ENCODE results near the gene ERP27. TPM values are rescaled to one million over a fixed set of nuclear protein-coding genes. Genes with fewer than 3 reads are reported as not detected.

Gene ERP27
- total RNA-seq, 1 donor from 2014 or later, result not detected

DNA sequence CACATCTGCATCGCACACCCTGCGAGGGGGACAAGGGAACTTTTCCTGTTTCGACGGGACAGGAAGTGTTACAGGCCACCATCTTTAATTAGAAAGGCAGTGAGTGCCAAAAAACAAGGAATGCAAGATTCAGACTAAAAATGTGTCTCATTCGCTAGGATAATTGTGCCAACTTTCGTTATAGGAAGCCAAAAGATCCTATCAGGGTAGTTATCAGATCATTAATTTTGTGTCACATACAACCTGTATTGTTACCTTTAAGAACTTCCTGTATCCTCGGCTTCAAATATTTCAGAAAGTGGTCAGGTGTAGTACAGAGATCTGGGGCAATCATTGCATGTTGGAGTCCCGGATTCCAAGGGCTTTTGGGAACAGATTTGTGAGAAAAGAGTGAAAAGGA is 33.5 kb downstream of the ERP27 start:
- H3K4me1 ChIP-seq, result peaks cover 16% of the 10 kb centered on the region
- no peak overlapping the region for H3K4me3 ChIP-seq
- H3K9me3 Mint-ChIP-seq, result no peaks in the 10 kb centered on the region

DNA sequence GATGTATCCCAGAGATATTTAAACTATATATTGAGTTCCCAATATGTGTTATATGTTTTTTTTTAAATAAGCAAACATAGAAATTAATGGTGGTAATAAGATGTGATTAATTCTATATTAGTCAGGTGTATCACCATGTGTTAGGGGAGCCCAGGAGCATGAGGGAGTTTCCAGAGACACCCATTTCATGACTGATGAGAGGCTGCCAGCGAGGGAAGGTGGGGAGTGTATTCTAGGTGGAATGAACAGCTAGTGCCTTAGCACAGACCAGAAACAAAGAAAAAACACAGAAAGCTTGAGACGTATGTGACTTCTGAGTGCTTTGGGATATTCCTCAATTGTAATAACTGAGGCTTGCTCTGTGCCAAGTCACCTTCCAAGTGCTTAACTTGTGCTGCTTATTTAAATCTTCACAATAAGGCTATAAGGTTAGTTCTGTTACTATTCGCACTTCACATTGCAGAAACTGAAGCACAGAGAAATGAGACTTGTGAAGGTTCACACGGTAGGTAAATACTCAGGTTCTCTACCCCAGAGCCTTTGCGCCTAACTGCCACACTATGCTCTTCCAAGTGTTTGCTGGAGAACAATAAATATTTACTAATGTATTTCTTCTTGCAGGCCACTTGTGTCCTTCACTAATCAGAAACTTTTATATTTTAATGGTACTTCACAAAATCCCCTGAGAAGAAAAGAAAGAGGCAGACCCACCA is 34.8 kb downstream of the ERP27 start:
- H2AFZ ChIP-seq (replicated peaks), result no peak overlapping the region
- DNase-seq (ENCODE audit: low spot score), result no peak
- no peaks in the 10 kb centered on the region for H3K79me2 ChIP-seq (ENCODE audit: low read depth)
- no peaks in the 10 kb centered on the region for H3K36me3 Mint-ChIP-seq
- no peak overlapping the region for H3K27ac ChIP-seq
- no peaks in the 10 kb centered on the region for H3K36me3 ChIP-seq
- H3K4me1 ChIP-seq, result peaks cover 16% of the 10 kb centered on the region
- no peaks in the 10 kb centered on the region for H3K9me3 ChIP-seq (ENCODE audit: low read depth)
- no peaks in the 10 kb centered on the region for H3K4me1 Mint-ChIP-seq
- H3F3A ChIP-seq (ENCODE audit: low read depth), result no peaks in the 10 kb centered on the region
- no peak overlapping the region for H3K4me3 ChIP-seq
- H3K9me3 Mint-ChIP-seq, result no peaks in the 10 kb centered on the region
- no peak overlapping the region for H3K9ac ChIP-seq
- H3K27me3 Mint-ChIP-seq (ENCODE audit: insufficient read depth, low read depth), result peaks cover 3% of the 10 kb centered on the region
- TF ChIP-seq, protein P1, sequence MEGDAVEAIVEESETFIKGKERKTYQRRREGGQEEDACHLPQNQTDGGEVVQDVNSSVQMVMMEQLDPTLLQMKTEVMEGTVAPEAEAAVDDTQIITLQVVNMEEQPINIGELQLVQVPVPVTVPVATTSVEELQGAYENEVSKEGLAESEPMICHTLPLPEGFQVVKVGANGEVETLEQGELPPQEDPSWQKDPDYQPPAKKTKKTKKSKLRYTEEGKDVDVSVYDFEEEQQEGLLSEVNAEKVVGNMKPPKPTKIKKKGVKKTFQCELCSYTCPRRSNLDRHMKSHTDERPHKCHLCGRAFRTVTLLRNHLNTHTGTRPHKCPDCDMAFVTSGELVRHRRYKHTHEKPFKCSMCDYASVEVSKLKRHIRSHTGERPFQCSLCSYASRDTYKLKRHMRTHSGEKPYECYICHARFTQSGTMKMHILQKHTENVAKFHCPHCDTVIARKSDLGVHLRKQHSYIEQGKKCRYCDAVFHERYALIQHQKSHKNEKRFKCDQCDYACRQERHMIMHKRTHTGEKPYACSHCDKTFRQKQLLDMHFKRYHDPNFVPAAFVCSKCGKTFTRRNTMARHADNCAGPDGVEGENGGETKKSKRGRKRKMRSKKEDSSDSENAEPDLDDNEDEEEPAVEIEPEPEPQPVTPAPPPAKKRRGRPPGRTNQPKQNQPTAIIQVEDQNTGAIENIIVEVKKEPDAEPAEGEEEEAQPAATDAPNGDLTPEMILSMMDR (IDR thresholded peaks at IDR 0.05), result no peak
- TF ChIP-seq EZH2 (IDR thresholded peaks at IDR 0.05) (no peak), EZH2phosphoT487 (IDR thresholded peaks at IDR 0.05) (no peak)
- H3K27ac Mint-ChIP-seq, result no peak overlapping the region
- H3K4me2 ChIP-seq, result no peak overlapping the region
- H3K4me3 Mint-ChIP-seq, result no peak overlapping the region
- H3K27me3 ChIP-seq, result no peaks in the 10 kb centered on the region
- H4K20me1 ChIP-seq (ENCODE audit: low read depth), result no peaks in the 10 kb centered on the region

More for the DNA sequence above, 33.5 kb downstream of the ERP27 start:
- Histone ChIP-seq H3K79me2 (ENCODE audit: low read depth) (no peaks in the 10 kb centered on the region), H3F3A (ENCODE audit: low read depth) (no peaks in the 10 kb centered on the region), H2AFZ (replicated peaks) (no peak overlapping the region), H3K27me3 (no peaks in the 10 kb centered on the region), H3K36me3 (no peaks in the 10 kb centered on the region), H3K9me3 (ENCODE audit: low read depth) (no peaks in the 10 kb centered on the region), H3K4me2 (no peak overlapping the region), H3K27ac (no peak overlapping the region), H4K20me1 (ENCODE audit: low read depth) (no peaks in the 10 kb centered on the region), H3K9ac (no peak overlapping the region)
- TF ChIP-seq, protein P1 (IDR thresholded peaks at IDR 0.05), result no peak
- no peak for TF ChIP-seq EZH2phosphoT487 (IDR thresholded peaks at IDR 0.05)
- TF ChIP-seq EZH2 (IDR thresholded peaks at IDR 0.05), result no peak
- no peak for DNase-seq (ENCODE audit: low spot score)
- H3K4me1 Mint-ChIP-seq, result no peaks in the 10 kb centered on the region
- no peak overlapping the region for H3K27ac Mint-ChIP-seq
- peaks cover 3% of the 10 kb centered on the region for H3K27me3 Mint-ChIP-seq (ENCODE audit: insufficient read depth, low read depth)
- H3K4me3 Mint-ChIP-seq, result no peak overlapping the region
- no peaks in the 10 kb centered on the region for H3K36me3 Mint-ChIP-seq

DNA sequence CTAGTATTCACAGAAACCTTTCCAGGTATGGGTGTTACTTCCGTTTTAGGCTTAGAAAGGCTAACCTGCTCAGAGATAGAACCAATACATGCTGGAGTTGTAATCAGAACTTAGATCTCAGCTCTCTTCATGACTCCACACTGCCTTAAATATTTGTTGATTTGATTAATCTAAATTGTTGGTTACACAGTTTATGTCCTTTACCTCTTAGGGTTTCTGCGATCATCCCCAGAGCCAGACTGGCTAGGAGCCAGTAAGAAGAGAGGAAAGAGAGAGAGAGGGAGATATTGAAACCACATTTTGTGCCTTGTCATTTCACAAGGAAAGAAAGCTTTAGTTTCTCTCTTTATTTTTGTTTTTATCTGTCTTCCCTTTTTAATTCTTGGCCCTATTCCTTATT is 35.9 kb downstream of the ERP27 start:
- H3F3A ChIP-seq (ENCODE audit: low read depth), result no peaks in the 10 kb centered on the region
- no peaks in the 10 kb centered on the region for H3K4me1 Mint-ChIP-seq
- H3K36me3 ChIP-seq, result no peaks in the 10 kb centered on the region
- H3K9me3 ChIP-seq (ENCODE audit: low read depth), result no peaks in the 10 kb centered on the region
- no peak overlapping the region for H3K27ac Mint-ChIP-seq
- H3K4me1 ChIP-seq, result peaks cover 16% of the 10 kb centered on the region
- H3K27me3 ChIP-seq, result no peaks in the 10 kb centered on the region
- no peak for DNase-seq (ENCODE audit: low spot score)
- no peaks in the 10 kb centered on the region for H4K20me1 ChIP-seq (ENCODE audit: low read depth)
- H3K79me2 ChIP-seq (ENCODE audit: low read depth), result no peaks in the 10 kb centered on the region
- H3K4me3 Mint-ChIP-seq, result no peak overlapping the region
- no peaks in the 10 kb centered on the region for H3K9me3 Mint-ChIP-seq
- H3K27ac ChIP-seq, result no peak overlapping the region
- H3K4me3 ChIP-seq, result no peak overlapping the region
- no peak overlapping the region for H3K9ac ChIP-seq
- no peak overlapping the region for H3K4me2 ChIP-seq
- no peaks in the 10 kb centered on the region for H3K36me3 Mint-ChIP-seq
- no peak overlapping the region for H2AFZ ChIP-seq (replicated peaks)
- TF ChIP-seq EZH2phosphoT487 (IDR thresholded peaks at IDR 0.05), result no peak
- TF ChIP-seq EZH2 (IDR thresholded peaks at IDR 0.05), result no peak
- TF ChIP-seq, protein P1 (IDR thresholded peaks at IDR 0.05), result no peak
- H3K27me3 Mint-ChIP-seq (ENCODE audit: insufficient read depth, low read depth), result peaks cover 3% of the 10 kb centered on the region

All from neural progenitor cell (in vitro differentiated cells).